ENCODE data around the gene PPP2R5A. TPM values are rescaled to one million over a fixed set of nuclear protein-coding genes. Genes with fewer than 3 reads are reported as not detected.

Gene PPP2R5A
- polyA plus RNA-seq, 1 of the 3 experiments (the other 2 are of a cell fraction) = 5.4 TPM

- H3K27me3 ChIP-seq (ENCODE audit: insufficient read depth) = no peaks in the 10 kb centered on the region
- DNase-seq = no peak
Observed at GRCh38 chr1:212255705-212256307, 29.4 kb upstream of the PPP2R5A start.

GRCh38 chr1:212256369-212256768, 28.8 kb upstream of the PPP2R5A start:
- ChIA-PET POLR2A (no interaction called here), CTCF (interaction anchor here (1.4 kb wide), 1 partner anchor 186 kb away, joined by 3 read pairs; no protein-coding TSS in a partner anchor)
- Histone ChIP-seq H3K4me3 (ENCODE audit: low read depth in 2 of 2, low read length in 1 of 2) (no peak overlapping the region), H3K36me3 (replicated peaks in 1 of 2; ENCODE audit: control insufficient read depth in 1 of 2, insufficient read depth in 2 of 2, low read length in 1 of 2) (no peaks in the 10 kb centered on the region), H3K27me3 (ENCODE audit: insufficient read depth) (no peaks in the 10 kb centered on the region), H3K4me1 (ENCODE audit: control insufficient read depth in 1 of 2, insufficient read depth in 2 of 2, low read depth in 1 of 2, low read length in 1 of 2) (no peaks in the 10 kb centered on the region; a peak in 1 of 4 replicates), H3K27ac (ENCODE audit: low read depth in 2 of 2, low read length in 1 of 2) (no peak overlapping the region), H3K79me2 (ENCODE audit: insufficient read depth) (no peaks in the 10 kb centered on the region), H3F3A (replicated peaks; ENCODE audit: insufficient read depth) (no peaks in the 10 kb centered on the region), H3K4me2 (no peak overlapping the region), H3K9me3 (no peaks in the 10 kb centered on the region), H2AFZ (ENCODE audit: low read depth) (no peak overlapping the region), H3K9me2 (no peaks in the 10 kb centered on the region), H4K20me1 (ENCODE audit: insufficient read depth) (no peaks in the 10 kb centered on the region), H3K9ac (no peak overlapping the region)
- 62% methylated on average over 1 of the region's 1 CpG for WGBS (ENCODE audit: low lambda C conversion rate)
- no peak for TF ChIP-seq EP300 (IDR thresholded peaks at IDR 0.05; ENCODE audit: borderline replicate concordance in 1 of 2, low read depth in 1 of 2, low read length in 1 of 2)
- TF ChIP-seq PBX3 (IDR thresholded peaks at IDR 0.05) = no peak
- no peak for TF ChIP-seq TAF1 (IDR thresholded peaks at IDR 0.05; ENCODE audit: borderline replicate concordance, low read depth, low read length)
- no peak for TF ChIP-seq USF2 (IDR thresholded peaks at IDR 0.05; ENCODE audit: borderline replicate concordance, low read depth, low read length)
- no peak for TF ChIP-seq SMC3 (IDR thresholded peaks at IDR 0.05; ENCODE audit: low read depth, low read length)
- no peak for TF ChIP-seq TEAD4 (IDR thresholded peaks at IDR 0.05; ENCODE audit: borderline replicate concordance, insufficient read depth)
- no peak for DNase-seq

More at GRCh38 chr1:212255705-212256307, 29.4 kb upstream of the PPP2R5A start:
- CTCF ChIA-PET = interaction anchor here (1.4 kb wide), 2 partner anchors 186 to 200 kb away, joined by 3 read pairs; no protein-coding TSS in a partner anchor
- H3K36me3 ChIP-seq (replicated peaks in 1 of 2; ENCODE audit: control insufficient read depth in 1 of 2, insufficient read depth in 2 of 2, low read length in 1 of 2) = no peaks in the 10 kb centered on the region
- POLR2A ChIA-PET = no interaction called here
- H4K20me1 ChIP-seq (ENCODE audit: insufficient read depth) = no peaks in the 10 kb centered on the region
- TF ChIP-seq EP300 (IDR thresholded peaks at IDR 0.05; ENCODE audit: borderline replicate concordance in 1 of 2, low read depth in 1 of 2, low read length in 1 of 2) (no peak), REST (IDR thresholded peaks at IDR 0.05; ENCODE audit: low read depth, low read length) (no peak), JUND (IDR thresholded peaks at IDR 0.05) (no peak)
- no peak overlapping the region for H3K4me2 ChIP-seq
- no peaks in the 10 kb centered on the region for H3K79me2 ChIP-seq (ENCODE audit: insufficient read depth)
- H3K9ac ChIP-seq = no peak overlapping the region
- H3K9me2 ChIP-seq = no peaks in the 10 kb centered on the region
- H3F3A ChIP-seq (replicated peaks; ENCODE audit: insufficient read depth) = no peaks in the 10 kb centered on the region
- no peaks in the 10 kb centered on the region; a peak in 1 of 4 replicates for H3K4me1 ChIP-seq (ENCODE audit: control insufficient read depth in 1 of 2, insufficient read depth in 2 of 2, low read depth in 1 of 2, low read length in 1 of 2)
- H3K27ac ChIP-seq (ENCODE audit: low read depth in 2 of 2, low read length in 1 of 2) = no peak overlapping the region
- no peak overlapping the region for H3K4me3 ChIP-seq (ENCODE audit: low read depth in 2 of 2, low read length in 1 of 2)
- H3K9me3 ChIP-seq = no peaks in the 10 kb centered on the region
- H2AFZ ChIP-seq (ENCODE audit: low read depth) = no peak overlapping the region
- WGBS (ENCODE audit: low lambda C conversion rate) = 82% methylated on average over 9 of the region's 9 CpGs
